ENCODE results near the gene SGMS1.
A peak's percentile ranks its signal among the peaks of the same experiment; 100 is the strongest.

SGMS1 gene

GRCh38 chr10:50635286-50635685 is 11.5 kb upstream of the SGMS1 start:
- DNase-seq, result no peak

DNA sequence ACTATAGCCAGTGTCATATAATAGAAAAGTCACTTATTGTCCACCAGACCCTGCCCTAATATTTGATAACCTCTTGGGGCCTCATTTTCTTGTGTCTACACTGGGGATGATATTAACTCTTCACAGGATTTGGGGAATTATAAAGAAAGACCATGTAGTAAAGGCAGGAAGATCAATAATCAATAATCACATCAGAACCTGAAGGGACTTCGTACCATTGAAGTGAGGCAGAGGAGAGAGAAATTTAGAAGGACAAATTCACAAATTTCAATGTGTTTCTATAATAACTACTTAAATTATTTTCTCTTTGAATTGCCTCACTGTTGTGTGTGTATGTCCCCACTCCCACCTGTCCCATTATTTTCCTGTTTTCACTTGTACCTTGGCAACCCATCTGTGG is 10.7 kb upstream of the SGMS1 start:
- DNase-seq, result no peak

- DNase-seq, result no peak
These were observed 7.3 kb upstream of the SGMS1 start for GRCh38 chr10:50631052-50631451.

- no peak for DNase-seq
These were observed 5.9 kb upstream of the SGMS1 start for GRCh38 chr10:50629495-50630122.

DNA sequence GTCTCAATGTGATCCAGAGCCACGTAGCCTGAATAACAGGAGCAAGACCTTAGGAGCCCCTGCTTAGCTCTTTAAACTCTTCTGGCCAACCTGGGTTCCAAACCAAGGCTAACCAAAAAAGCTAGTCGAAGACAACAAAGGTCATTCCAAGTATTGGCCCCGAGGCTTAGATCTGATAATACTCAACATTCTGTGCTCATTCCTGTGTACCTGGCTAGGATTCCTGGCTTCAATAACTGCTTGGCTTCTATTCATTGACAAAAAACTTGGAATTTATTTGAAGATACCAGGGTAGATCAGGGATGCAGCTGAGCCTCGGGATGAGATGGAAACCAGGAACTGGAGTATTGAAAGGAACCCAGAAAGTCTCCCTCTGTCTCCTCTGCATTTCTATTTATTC is 4.1 kb upstream of the SGMS1 start:
- DNase-seq, result no peak

DNA sequence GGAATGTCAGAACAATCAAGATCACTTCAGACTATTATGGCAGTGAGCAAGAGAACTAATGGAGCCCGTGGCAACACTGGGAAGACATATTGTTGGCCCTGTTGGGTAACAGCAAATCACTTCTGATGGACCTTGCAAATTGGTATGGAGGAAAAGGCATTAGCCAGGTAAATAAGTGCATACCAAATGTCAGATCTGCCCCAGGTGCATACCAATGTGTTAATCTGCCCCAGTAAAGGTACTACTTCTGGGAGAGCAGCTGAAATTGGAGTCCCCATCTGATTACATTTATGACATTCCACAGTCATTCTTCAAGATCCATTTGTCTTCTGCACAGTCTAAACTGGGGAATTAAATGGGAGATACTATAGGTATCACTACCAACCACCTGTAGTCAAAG is 3.7 kb upstream of the SGMS1 start:
- DNase-seq, result no peak

GRCh38 chr10:50625649-50626132 is 1.9 kb upstream of the SGMS1 start:
- no peak for DNase-seq

- DNase-seq, result peak; percentile 62
These were observed 1.2 kb upstream of the SGMS1 start for GRCh38 chr10:50624866-50625501.

GRCh38 chr10:50624413-50624865 is 683 bp upstream of the SGMS1 start:
- peak; percentile 84 for DNase-seq

- no peak for DNase-seq
These were observed 772 bp downstream of the SGMS1 start for GRCh38 chr10:50622706-50623662.

DNA sequence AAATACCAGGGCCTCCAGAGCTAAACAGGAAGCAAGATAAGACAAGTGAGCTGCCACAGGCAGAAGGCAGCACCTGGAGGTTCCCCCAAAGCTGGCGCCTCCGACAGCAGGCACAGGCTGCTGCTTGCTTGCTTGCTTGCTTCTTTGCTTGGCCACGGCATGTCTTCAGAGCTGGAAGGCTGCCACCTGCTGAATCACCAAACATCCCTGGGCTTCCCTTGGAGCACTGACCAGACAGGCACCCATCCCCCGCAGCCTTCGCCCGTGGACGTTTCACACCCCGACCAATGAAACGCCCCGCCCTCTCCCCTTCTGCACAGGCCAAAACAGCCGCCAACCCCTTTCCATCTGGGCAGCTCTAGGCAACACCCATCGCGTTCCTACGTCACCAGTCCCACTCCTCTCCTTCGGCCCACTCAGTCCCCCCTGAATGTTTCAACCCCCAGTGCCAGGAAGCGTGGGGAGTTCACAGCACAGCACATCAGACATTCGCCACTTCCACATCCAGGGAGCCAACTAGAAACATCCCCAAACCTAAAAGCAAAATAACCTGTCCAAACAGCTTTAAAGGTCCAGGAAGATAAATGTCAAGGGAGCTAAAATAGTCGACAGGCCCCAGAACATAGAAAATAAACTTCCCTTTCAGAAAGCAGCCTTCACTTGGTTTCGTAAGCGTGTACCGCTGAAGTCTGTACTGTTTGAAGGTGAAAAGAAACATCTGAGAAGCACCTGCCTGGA is 1.6 kb downstream of the SGMS1 start:
- peak; percentile 72 for DNase-seq

DNA sequence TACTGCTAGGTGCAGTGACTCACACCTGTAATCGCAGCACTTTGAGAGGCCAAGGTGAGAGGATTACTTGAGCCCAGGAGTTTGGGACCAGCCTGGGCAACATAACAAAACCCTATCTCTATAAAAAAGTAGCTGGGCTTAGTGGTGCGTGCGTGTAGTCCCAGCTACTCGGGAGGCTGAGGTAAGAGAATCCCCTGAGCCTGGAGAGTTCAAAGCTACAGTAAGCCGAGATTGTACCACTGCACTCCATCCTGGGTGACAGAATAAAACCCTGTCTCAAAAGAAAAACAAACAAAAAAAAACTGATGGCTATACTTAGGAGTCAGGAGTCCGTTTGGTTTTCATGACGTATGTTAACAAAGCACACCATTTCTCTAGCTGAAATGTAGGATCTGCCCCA is 2.9 kb downstream of the SGMS1 start:
- no peak for DNase-seq

GRCh38 chr10:50619882-50620281 is 3.9 kb downstream of the SGMS1 start:
- no peak for DNase-seq

DNA sequence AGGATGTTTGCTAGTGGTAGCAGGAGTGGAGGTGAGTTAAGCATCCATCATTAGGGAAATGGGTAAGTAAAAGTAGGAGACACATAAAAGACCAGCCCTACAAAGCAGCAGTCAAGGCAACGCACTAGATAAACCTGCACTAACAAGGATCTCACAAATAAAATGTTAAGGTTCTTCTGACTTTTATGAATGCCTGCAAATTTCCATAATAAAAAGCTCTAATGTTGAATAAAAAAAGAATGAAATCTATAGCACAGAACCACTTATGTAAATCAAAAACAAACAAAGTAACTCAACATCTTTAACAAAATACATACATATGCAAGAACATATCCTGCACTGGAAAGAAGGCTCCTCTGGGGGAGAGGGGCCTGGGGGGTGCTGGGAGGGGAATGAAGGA is 4.6 kb downstream of the SGMS1 start:
- DNase-seq, result no peak

DNA sequence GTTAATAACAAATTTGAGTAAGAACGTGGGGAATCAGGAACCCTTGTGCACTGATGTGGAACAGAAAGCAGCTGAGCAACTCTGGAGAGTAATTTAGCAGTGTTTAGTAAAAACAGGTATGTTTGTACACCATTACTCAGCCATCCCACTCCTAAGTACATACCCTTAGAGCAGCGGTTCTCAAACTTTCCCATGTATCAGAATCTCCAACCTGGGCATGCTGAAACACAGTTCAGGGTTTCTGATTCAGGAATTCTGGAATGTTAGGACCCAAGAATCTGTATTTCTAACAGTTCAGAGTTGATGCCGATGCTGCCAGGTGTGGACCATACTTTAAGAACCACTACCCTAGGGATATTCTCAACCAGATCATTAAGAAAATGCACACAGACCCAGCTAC is 5.1 kb downstream of the SGMS1 start:
- DNase-seq, result no peak

DNA sequence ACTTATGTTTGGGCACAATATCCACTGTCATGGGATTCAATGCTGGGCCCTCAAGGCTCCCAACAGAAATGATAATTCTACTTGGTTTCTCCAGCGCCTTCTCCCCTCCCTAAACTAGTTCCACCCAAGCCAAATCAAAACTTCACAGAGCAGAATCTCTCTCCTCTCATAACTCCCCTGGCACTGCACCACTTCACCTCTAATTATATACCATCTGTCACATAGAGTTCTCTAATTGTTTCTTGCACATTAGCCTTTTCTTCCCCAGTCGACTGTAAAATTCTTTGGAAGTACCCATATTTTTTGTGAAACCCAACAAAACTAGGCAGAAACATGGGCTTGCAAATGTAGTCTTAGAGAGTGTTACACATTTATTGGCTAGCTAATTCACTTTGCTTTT is 8.1 kb downstream of the SGMS1 start:
- peak; percentile 88 for DNase-seq

DNA sequence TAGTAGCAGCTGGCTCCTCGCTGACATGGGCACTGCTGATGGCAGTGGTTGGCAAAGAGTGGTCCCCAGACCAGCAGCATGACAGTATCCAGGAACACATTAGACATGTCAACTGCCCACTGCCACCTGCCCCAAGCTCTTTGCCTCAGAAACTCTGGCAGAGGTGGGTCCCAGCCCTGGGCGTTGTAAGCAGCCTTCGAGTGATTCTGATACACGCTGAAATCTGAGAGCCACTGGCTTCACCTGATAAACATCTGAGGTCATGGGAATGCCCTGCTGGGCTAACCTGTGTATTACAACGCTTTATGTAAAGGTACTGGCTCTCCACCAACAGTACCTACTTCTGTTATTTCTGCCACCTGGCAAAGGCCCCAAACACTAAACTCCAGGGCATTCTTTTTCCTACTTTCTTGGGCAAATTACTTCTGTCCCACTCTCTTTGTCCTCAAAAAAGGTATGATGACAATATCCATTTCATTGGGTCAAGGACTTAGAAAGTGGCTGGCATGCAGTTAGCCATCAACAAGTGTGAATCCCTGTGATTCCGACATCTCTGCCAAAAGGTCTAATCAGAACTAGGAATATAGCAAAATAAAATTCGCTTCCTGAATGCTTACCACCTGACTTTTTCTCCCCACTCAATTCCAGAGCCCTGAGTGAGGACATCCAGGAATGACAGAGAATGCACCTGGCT is 9.2 kb downstream of the SGMS1 start:
- peak; percentile 57 for DNase-seq

DNA sequence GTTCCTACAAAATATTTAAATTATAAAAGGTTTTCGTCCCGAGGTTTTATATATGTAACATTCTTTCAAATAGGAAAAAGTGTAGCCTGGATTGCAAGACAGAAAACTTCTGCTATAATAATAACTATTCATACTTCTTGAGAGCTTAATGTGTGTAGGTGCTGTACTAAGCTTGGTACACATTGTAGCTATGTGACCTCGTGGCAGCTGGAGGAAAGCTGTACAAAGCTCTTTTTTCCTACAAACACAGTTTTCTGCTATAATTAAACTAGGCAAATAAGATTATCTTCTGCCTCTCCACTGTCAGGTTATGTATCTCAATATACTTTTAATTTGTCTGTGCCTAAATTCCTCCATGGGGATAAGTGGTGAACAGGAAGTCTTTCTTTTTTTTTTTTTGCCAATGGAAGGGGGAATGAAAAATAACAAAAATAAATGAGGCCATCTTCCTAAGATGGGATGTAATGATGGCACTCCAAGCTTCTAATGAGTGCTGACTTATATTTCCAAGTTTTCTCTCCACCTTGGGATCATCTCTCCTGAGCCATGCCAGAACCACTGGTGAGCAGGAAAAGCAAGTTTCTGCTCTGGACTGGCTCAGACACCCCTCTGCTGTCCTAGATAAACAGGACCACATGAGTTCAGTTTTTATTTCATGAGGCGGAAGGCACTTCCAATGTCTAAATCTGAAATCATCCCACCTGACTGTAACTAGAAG is 9.9 kb downstream of the SGMS1 start:
- DNase-seq, result no peak

GRCh38 chr10:50613150-50613549 is 10.6 kb downstream of the SGMS1 start:
- DNase-seq, result no peak

DNA sequence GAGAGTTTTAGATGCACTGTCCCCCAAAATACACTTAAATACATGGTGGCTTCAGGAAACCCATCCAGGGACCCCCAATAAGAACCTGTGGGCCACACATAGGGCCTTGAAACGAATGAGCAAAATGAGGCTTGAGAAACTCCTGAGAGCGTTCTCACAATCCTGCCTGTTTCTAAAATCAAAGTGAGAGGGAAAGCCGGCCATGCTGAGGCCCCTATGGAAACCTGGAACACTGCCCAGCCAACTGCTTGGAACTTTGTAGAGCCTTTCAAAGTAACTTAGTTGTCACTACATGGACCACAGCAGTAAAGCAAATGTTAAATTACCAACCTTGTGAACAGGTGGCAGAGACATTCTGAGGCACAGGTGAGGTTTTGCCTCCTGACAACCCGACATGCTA is 13.4 kb downstream of the SGMS1 start:
- no peak for DNase-seq

GRCh38 chr10:50607356-50607925 is 16.3 kb downstream of the SGMS1 start:
- DNase-seq, result no peak

Data from NCI-H2171 treated with DMSO at 0.1 percent for 48 hours (cell line).